LNCAP (cell line): Measurements from ENCODE around the gene PDE3B.

Experiments
- TF ChIP-seq, protein P1 (sequence below): fragments of 450-650 bp; IDR thresholded peaks from 2 replicates; pipeline ENCODE4 v1.5.1; 2017; ENCODE audit warnings: mild to moderate bottlenecking

The PDE3B gene

DNA sequence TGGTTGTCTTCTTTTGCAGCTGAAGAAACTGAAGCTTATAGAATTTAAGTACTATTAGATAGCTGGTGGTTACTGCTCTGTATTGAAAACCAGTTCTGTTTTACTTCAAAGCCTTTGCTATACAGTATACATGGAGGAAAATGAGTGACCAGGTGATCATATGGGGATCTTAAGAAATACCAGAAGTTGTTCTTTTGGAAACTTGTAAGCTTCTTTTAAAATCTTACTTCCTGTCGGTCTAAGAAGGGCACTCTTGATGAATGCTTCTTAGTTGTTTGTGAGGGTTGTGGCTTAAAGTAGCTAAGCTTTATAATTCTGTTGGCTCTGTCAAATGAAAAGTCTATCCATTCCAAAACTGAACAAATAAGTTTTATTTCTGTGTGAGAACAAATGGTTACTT lies 55.2 kb downstream of the PDE3B start:
- TF ChIP-seq, protein P1, sequence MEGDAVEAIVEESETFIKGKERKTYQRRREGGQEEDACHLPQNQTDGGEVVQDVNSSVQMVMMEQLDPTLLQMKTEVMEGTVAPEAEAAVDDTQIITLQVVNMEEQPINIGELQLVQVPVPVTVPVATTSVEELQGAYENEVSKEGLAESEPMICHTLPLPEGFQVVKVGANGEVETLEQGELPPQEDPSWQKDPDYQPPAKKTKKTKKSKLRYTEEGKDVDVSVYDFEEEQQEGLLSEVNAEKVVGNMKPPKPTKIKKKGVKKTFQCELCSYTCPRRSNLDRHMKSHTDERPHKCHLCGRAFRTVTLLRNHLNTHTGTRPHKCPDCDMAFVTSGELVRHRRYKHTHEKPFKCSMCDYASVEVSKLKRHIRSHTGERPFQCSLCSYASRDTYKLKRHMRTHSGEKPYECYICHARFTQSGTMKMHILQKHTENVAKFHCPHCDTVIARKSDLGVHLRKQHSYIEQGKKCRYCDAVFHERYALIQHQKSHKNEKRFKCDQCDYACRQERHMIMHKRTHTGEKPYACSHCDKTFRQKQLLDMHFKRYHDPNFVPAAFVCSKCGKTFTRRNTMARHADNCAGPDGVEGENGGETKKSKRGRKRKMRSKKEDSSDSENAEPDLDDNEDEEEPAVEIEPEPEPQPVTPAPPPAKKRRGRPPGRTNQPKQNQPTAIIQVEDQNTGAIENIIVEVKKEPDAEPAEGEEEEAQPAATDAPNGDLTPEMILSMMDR, result no peak

DNA sequence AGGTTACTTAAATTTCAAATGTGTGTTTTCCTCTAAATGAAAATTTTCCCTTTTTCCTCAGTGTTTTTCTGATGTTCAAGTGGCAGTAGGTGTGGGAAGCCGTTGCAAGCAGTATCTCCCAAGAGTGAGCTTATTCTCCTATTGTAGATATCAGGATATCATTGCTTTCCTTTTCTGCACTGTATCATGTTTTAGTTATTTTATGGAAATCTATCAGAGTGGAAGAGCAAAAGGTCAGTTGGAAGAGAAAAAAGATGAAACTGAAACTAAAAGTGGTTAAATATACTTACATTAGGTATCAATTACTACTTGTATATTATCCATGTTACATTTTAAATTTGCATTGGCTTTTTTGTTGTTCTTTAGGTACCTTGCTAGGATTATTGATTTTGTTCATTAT lies 57.0 kb downstream of the PDE3B start:
- TF ChIP-seq, protein P1, result no peak

DNA sequence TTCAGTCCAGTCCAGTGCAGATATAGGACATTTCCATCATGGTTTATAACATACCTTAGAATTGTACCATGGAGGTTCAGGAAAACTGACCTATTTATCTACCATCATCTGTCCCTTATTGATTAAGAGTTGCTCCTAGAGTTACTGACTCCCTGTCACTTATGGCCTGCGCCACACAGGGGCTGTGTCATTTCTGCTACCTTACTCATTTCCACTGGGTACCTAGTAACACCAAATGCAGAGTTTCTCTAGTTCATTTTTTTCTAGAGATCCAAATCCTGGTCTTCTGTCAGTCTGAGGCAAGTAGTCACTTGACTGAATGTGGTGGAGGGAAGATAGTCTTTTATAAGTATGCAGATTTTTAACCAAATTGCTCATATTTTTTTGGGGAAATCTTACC lies 59.2 kb downstream of the PDE3B start:
- TF ChIP-seq, protein P1, result no peak

DNA sequence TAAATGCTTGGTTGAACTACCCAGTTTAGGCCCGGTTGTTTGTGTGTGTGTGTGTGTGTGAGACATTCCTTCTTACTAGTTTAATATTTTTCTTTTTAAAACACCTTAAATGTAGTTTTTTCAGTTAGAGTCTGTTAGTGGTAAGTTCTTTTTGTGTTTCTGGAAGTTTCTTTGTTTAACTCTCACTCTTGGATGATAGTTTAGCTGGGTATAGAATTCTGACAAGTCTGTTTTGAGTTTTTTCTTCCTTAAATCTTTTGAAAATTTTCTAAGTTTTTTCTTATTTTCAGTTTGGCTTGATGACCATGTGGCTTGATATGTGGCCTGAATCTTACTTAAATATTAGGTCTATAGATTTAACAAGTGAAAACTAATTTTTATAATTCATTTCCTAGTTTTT lies 60.1 kb downstream of the PDE3B start:
- TF ChIP-seq, protein P1, result no peak

DNA sequence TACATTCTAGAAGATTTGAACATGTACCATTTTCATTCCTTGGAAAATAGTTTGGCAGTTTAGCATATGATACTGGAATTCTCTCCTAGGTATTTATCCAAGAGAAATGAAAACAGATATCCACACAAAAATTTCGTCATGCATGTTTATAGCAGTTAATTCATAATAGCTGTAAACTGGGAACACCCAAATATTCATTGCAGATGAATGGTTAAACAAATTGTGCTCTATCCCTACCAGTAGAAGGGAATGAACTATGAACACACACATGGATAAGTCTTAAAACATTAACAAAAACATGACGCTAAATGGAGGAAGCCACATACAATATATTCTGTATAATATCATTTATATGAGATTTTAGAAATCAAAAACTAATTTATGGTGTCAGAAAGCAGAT lies 61.5 kb downstream of the PDE3B start:
- TF ChIP-seq, protein P1, result no peak

DNA sequence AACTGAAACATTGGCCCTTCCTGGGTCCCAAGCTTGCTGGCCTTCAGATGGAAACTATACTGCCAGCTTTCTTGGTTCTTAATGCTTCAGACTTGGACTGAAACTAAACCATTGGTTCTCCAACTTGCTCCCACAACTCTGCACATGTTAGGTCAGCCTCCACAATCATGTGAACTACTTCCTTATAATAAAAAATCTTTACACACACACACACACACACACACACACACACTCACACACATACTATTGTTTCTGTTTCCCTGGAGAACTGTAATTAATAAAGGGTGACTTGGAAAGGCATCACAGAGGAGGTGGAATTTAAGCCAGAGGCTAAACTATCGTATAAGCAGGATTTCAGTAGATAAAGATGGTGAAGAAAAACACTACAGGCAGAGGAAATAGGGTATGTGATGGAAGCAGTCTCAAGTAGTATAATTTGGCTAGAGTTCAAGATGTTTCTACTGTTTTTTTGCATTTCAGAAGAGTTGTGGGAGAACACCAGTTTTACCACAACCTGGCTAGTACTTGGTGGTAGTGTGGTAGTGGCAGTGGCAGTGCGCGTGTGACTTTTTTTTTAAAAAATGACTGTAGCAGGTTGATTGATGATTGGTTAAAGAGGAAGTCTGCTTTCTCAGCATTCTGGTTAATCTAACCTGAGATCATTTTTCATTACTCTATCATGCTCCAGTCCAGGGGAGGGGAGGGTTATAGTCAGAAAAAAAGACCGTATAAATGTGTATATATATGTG lies 70.1 kb downstream of the PDE3B start:
- TF ChIP-seq, protein P1, result no peak

DNA sequence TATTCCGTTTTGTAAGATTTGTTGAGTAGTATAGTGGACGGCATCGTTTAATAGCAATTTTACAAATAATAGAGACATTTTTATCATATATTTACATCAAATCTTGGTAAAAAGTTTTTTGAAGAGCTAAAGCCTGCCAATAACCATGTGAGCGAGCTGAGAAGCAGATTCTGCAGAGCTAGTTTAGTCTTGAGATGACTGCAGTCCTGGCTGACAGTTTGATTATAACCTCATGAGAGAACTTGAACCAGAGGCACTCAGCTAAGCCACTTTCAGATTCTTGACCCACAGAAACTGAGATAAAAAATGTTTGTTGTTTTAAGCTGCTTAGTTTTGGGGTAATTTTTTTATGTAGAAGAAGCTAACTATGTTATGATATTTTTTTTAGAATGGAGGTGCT lies 78.9 kb downstream of the PDE3B start:
- TF ChIP-seq, protein P1, result no peak

DNA sequence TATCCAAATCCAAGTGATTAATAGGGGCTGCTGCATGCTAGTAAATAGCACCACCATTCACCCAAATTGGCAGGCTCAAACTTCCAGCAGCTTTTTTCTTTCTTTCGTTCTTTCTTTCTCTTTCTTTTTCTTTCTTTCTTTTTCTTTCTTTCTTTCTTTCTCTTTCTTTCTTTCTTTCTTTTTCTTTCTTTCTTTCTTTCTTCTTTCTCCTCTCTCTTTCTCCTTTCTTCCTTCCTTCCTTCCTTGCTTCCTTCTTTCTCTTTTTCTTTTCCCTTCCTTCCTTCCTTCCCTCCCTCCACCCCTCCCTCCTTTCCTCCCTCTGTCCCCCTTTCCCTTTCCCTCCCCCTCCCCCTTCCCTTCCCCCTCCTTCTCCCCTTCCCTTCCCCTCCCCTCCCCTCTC lies 81.5 kb downstream of the PDE3B start:
- TF ChIP-seq, protein P1, result no peak
